GM18861 (cell line): ENCODE measurements around the gene GPX2.
"Not testable (repeated sequence)": the region's sequence is repeated elsewhere in the genome, so short reads cannot be mapped to it uniquely, and the experiment has no call there.

Experiments
- ATAC-seq: cut with Tn5 transposase; IDR thresholded peaks from one replicate; pipeline ENCODE4 v1.9.1; 2021; ENCODE audit not compliant: unreplicated experiment

Gene GPX2

DNA sequence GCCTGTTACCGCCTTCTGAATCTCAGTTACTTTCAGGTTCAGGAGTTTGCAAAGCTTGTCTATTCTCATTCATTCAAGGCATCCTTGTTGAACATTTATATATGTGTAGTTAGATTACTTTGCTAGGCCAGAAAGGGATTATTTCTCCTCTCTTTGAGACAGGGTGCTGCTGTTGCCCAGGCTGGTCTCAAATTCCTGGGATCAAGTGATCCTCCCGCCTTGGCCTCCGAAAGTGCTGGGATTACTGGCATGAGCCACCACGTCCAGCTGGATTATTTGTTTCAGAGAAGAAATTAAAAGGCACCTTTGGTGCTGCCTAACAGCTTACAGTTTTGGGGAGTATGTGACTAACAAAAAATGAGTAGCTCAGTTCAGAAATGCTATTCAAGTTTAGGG, 27.5 kb downstream of the GPX2 start:
- ATAC-seq: no peak

- ATAC-seq: peak; percentile 93
Observed at GRCh38 chr14:64914237-64915028, 28.1 kb downstream of the GPX2 start, which contains the start of gene CHURC1. CHURC1 (plus strand) TSS chr14:64914455; CDS start chr14:64914496, 41 bp downstream.

DNA sequence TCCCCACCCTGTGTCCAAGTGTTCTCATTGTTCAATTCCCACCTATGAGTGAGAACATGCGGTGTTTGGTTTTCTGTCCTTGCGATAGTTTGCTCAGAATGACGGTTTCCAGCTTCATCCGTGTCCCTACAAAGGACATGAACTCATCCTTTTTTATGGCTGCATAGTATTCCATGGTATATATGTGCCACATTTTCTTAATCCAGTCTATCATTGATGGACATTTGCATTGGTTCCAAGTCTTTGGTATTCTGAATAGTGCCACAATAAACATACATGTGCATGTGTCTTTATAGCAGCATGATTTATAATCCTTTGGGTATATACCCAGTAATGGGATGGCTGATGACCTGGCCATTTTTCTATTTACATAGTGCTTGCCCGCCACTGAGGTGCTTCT, 29.1 kb downstream of the GPX2 start:
- ATAC-seq: not testable (repeated sequence)

GRCh38 chr14:64912261-64912660, 30.3 kb downstream of the GPX2 start:
- no peak for ATAC-seq

DNA sequence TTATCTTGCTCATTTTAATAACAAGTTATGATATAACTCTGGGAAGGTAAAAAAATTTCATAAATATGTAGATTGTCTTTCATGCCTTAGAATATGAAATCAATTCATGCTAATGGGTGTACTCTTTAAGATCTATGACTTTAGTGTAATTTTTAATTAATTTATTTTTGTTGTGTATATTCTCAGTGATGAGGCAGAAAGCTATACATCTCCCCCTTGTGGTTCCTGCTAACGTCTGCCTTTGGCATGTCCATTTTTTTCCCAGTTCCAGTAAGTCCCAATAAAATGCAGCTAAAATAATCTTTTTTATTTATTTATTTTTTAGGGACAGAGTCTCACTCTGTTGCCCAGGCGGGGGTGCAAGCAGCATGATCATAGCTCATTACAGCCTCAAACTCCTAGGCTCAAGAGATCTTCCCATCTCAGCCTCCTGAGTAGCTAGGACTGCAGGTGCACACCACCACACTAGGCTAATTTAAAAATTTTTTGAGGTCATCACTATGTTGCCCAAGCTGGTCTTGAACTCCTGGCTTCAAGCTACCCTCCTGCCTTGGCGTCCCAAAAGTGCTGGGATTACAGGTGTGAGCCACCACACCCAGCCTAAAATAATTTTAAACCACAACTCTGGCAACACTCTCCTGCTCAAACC, 31.6 kb downstream of the GPX2 start:
- ATAC-seq: no peak

GRCh38 chr14:64906022-64906421, 36.5 kb downstream of the GPX2 start:
- no peak for ATAC-seq

DNA sequence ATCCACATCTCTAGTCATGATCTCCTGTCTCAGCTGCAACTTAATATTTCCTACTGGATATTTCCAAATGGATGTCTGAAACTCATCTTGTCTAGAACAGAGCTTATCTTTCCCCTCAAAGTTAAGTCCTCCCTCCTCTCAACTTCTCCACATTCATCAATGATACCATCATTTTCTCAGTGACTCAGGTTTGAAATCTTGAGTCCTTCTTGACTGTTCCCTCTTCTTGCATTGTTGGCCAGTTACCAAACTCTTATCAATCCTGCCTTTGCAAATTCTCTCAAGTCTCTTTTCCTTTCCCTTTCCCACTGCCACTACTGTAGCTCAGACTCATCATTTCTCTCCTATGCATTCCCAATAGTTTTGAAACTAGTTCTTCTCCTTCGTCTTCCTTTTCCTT, 42.6 kb downstream of the GPX2 start:
- no peak for ATAC-seq

- ATAC-seq: no peak
Observed at GRCh38 chr14:64891839-64892375, 50.6 kb downstream of the GPX2 start.

GRCh38 chr14:64891173-64891838, 51.2 kb downstream of the GPX2 start:
- no peak for ATAC-seq

GRCh38 chr14:64889352-64889751, 53.2 kb downstream of the GPX2 start:
- no peak for ATAC-seq
